22Rv1 (cell line): ENCODE results near the gene FAM168A.

ENCODE experiments used
- ZFX ChIP-seq: fragments of 450-650 bp; IDR thresholded peaks from 2 replicates; pipeline ENCODE4 v1.6.1; 2017; ENCODE audit warnings: antibody characterized with exemption, borderline replicate concordance
- TF ChIP-seq, protein P1 (sequence below): fragments of 450-650 bp; IDR thresholded peaks from 2 replicates; pipeline ENCODE4 v1.5.1; 2017; ENCODE audit warnings: mild to moderate bottlenecking

GRCh38 chr11:73549376-73549775 is 48.5 kb downstream of the FAM168A start:
- TF ChIP-seq, protein P1, sequence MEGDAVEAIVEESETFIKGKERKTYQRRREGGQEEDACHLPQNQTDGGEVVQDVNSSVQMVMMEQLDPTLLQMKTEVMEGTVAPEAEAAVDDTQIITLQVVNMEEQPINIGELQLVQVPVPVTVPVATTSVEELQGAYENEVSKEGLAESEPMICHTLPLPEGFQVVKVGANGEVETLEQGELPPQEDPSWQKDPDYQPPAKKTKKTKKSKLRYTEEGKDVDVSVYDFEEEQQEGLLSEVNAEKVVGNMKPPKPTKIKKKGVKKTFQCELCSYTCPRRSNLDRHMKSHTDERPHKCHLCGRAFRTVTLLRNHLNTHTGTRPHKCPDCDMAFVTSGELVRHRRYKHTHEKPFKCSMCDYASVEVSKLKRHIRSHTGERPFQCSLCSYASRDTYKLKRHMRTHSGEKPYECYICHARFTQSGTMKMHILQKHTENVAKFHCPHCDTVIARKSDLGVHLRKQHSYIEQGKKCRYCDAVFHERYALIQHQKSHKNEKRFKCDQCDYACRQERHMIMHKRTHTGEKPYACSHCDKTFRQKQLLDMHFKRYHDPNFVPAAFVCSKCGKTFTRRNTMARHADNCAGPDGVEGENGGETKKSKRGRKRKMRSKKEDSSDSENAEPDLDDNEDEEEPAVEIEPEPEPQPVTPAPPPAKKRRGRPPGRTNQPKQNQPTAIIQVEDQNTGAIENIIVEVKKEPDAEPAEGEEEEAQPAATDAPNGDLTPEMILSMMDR: no peak
- no peak for TF ChIP-seq ZFX
